ENCODE results near the gene ZNF366. TPM values are rescaled to one million over a fixed set of nuclear protein-coding genes. Genes with fewer than 3 reads are reported as not detected.

The ZNF366 gene
- polyA plus RNA-seq, 1 donor: 3.0 TPM

DNA sequence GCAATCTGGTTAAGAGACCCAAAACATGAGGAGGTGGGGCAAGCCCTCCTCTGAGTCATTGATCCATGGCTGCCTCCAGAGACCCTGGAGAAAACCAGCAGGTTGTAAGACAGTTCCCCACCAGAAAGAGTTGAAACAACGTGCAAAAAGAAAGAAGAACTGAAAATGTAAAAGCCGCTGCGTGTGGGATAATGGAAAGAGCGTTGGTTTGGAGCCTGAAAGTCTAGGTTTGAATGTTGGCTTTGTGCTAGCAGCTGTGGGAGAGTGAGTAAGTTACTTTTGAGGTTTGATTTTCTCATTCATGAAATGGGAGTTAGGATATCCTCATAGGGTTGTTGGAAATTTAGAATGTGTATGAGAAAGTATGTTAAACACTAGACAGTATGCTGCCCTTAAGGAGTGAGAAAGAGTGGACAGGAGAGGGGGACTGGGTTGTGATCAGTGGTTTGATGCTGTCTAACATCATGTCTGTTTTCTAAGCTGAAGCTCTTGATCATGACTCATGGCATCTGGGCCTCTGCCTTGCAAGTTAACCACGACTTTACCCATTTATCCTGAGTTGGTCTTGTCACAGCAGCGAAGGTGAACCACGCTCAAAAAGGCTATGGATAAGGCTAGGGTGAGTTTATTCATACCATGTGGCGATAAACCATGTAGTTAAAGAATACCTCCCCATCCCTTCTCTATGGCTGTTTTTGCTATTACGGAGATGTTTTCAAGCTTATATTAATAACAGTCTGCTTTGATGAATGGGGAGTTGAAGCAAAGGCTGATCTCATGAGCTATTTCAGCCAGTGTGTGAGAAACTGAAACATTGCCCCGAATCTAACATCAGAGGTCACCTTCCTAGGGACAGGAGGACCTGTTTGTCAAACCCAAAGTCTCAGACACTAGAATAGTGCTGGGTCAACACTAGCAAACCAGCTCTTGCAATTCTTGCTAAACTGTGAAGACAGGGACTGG lies 41.3 kb downstream of the ZNF366 start:
- no peak for DNase-seq (ENCODE audit: low read depth)

GRCh38 chr5:72465066-72465465 lies 42.1 kb downstream of the ZNF366 start:
- no peak for DNase-seq (ENCODE audit: low read depth)

GRCh38 chr5:72464071-72464470 lies 43.1 kb downstream of the ZNF366 start:
- DNase-seq (ENCODE audit: low read depth): no peak

GRCh38 chr5:72463449-72464052 lies 43.7 kb downstream of the ZNF366 start:
- DNase-seq (ENCODE audit: low read depth): no peak

GRCh38 chr5:72460413-72460812 lies 46.8 kb downstream of the ZNF366 start:
- DNase-seq (ENCODE audit: low read depth): no peak

DNA sequence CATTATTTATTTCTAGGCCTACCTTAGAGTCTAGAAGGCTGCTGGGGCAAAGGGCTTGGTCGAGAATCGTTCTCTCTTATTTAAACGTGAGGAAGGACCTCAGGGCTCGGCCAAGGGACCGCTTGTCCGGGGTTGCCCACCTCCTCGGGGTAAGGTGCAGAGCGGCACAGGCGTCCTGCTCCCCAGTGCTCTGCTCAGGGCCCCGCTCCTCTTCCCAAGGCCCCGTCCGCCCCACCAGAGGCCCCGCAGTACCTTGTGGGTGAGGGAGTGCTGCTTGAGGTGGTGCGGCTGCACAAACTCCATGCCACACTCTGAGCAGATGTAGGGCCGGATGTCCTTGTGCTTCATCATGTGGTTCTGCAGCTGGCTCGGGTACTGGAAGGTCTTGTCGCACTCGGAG lies 47.3 kb downstream of the ZNF366 start:
- no peak for DNase-seq (ENCODE audit: low read depth)

DNA sequence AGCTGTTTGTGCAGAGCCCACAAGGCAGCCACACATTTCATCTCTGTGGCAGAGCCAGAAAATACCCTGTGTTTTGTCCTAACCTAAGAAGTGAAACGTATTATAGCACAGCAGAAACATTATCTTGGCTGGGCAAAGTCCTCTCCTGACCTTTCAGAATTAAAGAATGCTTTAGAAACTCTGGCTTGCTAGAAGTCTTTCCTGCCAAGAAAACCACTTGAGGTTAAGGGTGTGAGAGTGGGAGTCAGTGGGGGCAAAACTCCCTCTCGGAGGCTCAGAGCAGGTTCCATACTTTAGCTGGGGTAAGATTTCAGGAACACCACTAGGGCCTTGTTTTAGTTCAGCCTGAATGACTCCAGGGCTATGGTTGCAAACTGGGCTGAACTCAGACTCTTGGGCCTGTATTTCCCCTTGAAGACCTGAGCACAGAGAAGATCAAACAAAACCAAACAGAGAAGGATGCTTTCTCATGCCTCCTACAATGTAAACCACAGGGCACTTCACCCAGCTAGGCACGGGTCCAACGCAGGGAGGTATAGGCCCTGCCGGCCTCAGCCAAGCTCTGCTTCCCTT lies 48.0 kb downstream of the ZNF366 start:
- DNase-seq (ENCODE audit: low read depth): no peak

GRCh38 chr5:72458407-72458806 lies 48.8 kb downstream of the ZNF366 start:
- no peak for DNase-seq (ENCODE audit: low read depth)

DNA sequence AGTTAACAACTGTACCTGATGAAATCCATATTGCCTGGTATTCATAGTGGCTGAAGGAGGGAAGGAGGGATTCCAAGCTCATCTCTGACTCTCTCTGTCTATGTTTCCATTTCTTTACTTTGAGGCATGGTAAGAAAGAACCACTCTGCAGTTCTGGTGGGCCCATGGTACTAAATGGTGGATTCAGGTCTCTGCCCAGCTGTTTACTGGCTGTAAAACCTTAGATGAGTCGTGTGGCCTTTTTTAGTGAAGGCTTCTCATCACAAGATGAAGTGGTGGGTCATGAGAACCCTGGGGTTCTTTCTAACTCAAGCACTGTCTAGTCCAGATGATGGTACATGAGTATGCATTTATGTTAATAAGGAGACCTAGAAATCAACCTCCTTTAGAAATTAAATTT lies 49.7 kb downstream of the ZNF366 start:
- no peak for DNase-seq (ENCODE audit: low read depth)

DNA sequence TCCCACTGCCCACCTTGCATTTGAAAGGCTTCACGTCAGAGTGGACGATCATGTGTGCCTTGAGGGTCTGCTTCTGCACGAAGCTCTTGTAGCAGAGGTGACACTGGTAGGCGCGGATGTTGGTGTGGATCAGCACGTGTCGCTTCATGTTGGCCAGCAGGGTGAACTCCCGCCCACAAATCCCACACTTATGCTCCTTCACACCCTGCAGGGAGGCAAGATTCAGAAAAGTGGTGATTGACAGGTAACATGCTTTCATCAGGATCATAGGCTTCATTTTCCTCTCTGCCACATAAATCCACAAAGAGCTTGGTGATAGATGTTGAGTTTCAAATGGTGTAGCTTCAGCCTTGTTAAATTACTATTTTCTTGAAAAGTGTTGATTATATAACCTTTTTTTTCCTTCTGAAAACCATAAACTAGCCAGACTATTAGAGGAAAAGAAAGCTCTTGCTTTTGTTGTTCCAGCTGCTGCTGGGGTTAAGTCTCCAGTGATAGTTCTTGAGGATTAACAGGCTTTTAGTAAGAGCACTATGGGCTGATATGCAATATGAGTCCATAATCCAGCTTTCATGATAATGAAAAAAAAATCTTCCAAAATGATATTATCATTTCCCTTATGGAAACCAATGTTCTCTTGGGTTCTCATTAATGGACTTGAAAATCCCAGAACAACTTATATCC lies 50.7 kb downstream of the ZNF366 start:
- no peak for DNase-seq (ENCODE audit: low read depth)

GRCh38 chr5:72455476-72455875 lies 51.7 kb downstream of the ZNF366 start:
- DNase-seq (ENCODE audit: low read depth): no peak

DNA sequence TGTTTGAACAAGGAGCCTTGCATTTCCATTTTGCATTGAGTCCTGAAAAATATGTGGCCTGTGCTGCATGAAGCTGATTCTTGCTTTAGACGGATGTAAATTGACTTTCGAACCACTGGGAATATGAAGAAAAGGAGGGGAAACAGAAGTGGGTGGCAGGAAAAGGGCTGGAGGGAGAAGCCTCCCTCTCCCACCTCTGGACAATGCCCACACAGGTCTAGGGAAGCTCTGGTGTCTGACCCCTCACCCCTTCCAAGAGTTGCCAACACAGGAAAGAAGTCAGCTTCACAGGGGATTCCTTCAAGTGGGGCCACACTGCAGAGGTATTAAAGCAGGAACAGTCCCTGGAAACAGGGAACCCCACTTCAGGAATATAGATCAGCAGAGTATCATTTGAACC lies 52.2 kb downstream of the ZNF366 start:
- no peak for DNase-seq (ENCODE audit: low read depth)

GRCh38 chr5:72453246-72453775 lies 53.9 kb downstream of the ZNF366 start:
- DNase-seq (ENCODE audit: low read depth): no peak

DNA sequence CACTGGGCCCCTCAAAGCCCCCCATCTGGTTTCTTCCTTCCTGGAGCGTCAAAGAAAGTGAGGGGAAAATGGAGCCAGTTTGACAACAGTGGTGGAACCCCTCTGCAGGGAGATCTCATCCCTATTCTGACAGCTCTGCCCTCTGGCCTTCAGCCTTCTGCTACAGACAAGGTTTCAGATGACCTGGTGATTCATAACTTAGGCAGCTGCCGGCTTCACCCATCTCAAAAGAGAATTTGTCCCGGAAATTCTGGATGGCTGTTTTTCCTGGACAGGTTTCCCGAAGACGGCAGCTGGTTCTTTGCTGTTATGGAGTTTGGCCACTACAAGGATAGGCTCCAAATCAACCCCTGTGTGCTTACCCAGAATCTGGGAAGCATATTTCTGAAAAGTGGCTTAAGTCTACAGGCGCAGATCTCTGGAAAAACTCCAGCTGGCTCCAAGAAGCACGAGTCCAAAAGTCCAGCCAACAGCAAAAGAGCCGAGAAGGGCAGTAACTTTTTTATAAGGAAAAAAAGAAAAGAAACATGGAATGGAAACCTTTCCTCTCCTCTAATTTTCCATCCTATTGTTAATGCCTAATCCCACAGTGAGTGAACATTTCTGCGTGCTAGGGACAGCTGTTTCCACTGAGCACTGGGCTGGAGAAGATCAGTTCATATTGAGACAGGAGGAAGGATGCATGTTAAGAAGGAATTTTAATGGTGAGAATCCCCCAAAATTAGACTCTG lies 54.5 kb downstream of the ZNF366 start:
- peak; percentile 96 for DNase-seq (ENCODE audit: low read depth)

- peak; percentile 97 for DNase-seq (ENCODE audit: low read depth)
Measured at GRCh38 chr5:72451741-72452505, 55.3 kb downstream of the ZNF366 start.

- DNase-seq (ENCODE audit: low read depth): no peak
Measured at GRCh38 chr5:72448368-72448767, 58.8 kb downstream of the ZNF366 start.

DNA sequence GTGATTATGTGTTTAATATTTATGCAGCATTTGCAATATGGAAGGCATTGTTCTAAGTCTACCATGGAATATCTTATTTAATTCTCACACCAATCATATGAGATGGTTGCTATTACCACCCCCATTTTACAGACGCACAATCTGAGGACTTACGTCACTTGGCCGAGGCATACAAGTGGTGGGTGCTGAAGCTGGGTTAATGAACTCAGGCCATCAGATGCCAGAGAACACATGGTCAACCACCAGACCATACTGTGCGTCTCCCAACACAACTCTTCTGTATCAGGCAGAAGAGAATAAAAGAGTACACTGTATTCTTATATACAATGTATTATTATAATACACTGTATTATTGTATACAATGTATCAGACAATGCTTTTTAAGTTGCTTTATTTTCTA lies 59.5 kb downstream of the ZNF366 start:
- DNase-seq (ENCODE audit: low read depth): no peak

DNA sequence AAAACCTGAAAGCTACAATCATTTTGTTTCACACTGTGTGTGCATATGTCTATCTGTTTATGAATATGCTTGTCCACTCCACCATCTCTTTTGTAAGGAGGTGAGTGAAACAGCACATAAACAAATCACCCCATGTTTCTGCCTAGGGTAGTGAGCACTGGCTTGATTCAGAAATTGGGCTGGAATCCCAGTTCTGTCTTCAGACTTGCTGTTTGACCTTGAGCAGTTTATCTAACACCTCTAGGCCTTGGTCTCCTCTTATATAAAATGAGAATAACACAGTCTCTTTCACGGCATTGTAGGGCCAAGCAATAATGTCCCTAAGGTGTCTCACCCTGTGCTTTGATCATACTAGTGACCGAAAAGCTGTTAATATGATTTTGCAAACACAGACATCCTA lies 61.2 kb downstream of the ZNF366 start:
- DNase-seq (ENCODE audit: low read depth): no peak

- DNase-seq (ENCODE audit: low read depth): no peak
Measured at GRCh38 chr5:72443883-72444282, 63.3 kb downstream of the ZNF366 start.

DNA sequence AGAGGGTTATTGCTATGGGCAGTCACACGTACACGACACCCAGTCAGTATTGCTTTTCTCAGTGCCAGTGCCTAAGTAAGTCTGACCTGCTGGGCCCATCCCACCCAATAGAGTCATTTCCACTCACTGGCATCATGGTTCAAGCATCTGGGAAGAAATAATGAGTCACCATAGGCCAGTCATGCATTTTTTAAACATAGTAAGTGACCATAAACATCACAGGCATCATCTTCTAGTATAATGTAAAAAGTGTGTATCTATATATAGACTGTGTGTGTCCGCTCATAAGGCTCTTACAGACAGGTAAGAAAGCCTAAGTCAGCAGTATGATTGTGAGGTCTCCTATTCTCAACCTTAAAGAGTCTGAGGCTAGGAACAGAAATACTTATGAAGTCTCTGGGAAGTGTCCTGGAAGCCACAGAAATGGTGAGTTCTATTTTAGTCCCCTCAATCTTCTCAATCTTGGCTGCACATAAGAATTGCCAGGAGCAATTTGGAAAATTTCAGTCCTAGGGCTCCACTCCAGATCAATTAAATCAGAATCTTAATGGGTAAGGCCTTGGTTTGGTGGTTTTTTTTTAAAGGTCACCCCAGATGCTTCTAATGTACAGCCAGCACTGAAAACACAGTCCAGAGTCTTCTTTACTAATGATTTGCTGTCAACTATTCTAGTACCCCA lies 65.2 kb downstream of the ZNF366 start:
- DNase-seq (ENCODE audit: low read depth): no peak
